Measurements from ENCODE around the gene INTU. TPM values are rescaled to one million over a fixed set of nuclear protein-coding genes. Genes with fewer than 3 reads are reported as not detected.
"Not testable (repeated sequence)": the region's sequence is repeated elsewhere in the genome, so short reads cannot be mapped to it uniquely, and the experiment has no call there.

INTU gene
- polyA plus RNA-seq (ENCODE audit: insufficient read depth in 1 of 5, insufficient read length in 5 of 5, low replicate concordance in 1 of 5): 10 to 100 TPM; 22.8 to 42.3 (median 35.5) TPM
- long read RNA-seq, donor 1, full-length matches to known transcripts: 1 of 1 reads
- long read RNA-seq, donor 1, partial matches to known transcripts: 0 of 1 reads
- long read RNA-seq, donor 1, other reads (novel, unspliced or antisense): 0 of 1 reads
- long read RNA-seq, donor 2: 0 reads
- long read RNA-seq, donor 3, partial matches to known transcripts: 5 of 5 reads
- long read RNA-seq, donor 3, other reads (novel, unspliced or antisense): 0 of 5 reads
- long read RNA-seq, donor 4: 0 reads
- long read RNA-seq, donor 5, full-length matches to known transcripts: 2 of 9 reads
- long read RNA-seq, donor 5, partial matches to known transcripts: 7 of 9 reads
- long read RNA-seq, donor 5, other reads (novel, unspliced or antisense): 0 of 9 reads
- long read RNA-seq, donor 6: 0 reads
- long read RNA-seq, donor 7: 0 reads
- long read RNA-seq, donor 8: 0 reads

DNA sequence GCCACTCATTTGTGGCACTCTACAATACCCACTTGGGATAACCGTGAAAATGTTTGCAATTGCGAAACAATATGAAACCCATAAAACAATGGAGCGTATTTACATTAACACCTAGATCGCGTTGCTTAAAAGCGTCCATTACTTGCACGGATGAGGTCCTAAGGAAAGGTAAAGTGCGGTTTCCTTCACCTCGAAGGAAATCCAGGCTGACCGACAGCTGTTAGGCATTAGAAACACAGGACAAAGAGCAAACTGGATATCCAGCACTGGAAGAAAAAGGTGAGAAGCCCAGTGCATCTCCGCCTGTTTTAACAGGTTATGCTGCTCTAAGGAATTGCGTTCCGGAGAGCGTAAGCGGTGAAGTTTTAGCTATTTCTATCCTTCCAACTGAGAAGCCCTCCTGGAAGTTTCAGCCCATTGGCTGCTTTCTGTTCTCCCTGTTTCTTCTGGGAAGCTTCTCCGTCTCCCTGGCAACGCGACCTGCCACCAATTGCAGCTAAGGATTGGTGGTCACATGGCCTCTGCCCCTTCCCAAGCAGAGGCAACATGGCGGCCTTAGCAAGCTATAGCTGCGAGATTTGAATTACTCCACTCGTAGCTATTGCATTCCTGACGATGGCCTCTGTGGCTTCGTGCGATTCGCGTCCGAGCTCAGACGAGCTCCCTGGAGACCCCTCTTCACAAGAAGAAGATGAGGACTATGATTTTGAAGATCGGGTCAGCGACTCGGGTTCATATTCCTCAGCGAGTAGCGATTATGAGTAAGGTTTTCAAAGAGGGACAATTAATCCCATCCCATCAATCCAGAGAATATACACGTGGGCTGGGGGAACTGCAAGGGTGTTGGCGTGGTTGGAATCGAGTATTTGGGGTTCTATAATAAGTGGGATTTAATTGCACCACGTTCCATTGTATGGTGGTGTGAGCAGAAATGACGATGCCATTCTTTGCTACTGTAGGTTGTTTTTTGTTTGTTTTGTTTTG, at the start of gene INTU:
Gene INTU (plus strand): TSS at position 538 of the 984 bp plus-strand sequence. CDS start 78 bp downstream, at position 616.
- peak; percentile 90 to 93 for DNase-seq

DNA sequence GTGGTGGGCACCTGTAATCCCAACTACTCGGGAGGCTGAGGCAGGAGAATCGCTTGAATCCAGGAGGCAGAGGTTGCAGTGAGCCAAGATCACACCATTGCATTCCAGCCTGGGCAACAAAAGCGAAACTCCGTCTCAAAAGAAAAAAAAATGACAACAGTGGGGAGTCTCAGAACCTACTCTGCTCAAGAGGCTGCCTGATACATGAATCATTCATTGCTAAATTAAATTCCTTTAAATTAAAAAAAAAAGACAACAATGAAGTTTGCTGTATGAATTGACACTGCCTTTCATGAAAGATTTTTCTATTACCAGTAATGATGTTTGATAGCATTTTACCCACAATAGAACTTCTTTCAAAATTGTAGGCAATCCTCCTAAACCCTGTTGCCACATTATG, 46.3 kb upstream of the INTU start:
- not testable (repeated sequence) for DNase-seq

DNA sequence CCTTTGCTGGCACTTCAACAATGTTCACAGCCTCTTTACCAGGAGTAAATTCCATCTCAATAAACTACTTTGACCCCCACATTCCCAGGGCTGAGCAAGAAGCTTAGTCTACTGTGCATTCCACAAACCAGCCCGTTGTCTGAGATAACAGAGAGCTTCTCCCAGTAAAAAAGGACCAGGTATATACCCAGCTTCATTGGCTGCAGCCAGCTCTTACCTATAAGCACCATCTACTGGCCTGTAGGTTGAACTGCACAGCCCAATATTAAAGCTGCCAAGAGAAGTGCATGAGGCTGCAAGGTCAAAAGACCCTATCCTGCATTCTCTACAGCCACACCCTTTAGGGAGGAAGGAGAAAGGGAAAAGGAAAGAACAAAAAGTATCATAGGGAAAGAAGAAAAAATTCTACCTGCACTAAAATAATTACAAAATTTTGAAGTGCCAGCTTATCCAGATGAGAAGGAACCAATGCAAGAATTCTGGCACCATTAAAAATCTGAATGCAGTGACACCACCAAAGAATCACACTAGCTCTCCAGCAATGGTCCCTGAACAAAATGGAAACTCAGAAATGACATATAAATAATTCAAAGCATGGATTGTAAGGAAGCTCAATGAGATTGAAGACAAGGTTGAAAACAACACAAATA, 45.7 kb upstream of the INTU start:
- DNase-seq: no peak

DNA sequence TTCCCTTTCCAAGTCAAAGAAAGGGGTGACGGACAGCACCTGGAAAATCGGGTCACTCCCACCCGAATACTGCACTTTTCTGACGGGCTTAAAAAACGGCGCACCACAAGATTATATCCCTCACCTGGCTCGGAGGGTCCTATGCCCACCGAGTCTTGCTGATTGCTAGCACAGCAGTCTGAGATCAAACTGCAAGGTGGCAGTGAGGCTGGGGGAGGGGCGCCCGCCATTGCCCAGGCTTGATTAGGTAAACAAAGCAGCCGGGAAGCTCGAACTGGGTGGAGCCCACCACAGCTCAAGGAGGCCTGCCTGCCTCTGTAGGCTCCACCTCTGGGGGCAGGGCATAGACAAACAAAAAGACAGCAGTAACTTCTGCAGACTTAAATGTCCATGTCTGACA, 43.6 kb upstream of the INTU start:
- DNase-seq: not testable (repeated sequence)

DNA sequence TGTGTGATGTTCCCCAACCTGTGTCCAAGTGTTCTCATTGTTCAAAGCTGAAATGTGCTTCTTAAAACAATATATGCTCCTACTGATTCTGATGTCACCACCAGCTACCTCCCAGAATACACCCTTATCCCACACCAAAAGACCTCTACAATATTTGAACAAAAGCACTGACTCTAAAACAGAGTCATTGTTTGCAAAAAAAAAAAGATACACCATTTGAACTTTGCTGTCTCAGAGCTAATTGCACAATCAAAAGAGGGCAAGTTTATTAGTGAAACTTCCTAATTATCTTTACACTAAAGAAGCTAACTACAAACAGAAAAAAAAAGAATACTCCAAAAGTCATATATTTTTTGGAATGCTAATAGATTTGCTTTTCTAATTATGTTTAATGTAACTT, 34.1 kb upstream of the INTU start:
- DNase-seq: no peak

DNA sequence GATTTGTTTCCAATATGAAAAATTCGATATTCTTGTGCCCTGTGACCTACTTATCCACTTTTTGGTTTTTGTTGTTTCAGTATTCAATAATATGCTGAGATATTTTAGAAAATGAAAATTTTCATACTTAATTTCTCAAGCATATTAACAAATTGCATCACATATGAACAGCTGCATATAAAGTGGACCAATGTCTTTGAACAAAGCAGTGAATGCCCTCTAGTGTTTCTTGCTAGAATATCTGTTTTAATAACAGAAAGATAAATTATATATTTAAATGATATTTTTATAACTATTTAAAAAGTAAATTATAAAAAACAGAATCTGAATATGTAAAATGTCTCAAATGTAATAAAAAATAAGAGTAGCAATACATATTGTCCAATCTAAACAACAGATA, 31.7 kb upstream of the INTU start:
- DNase-seq: peak in 1 of 2 donors; percentile 9

DNA sequence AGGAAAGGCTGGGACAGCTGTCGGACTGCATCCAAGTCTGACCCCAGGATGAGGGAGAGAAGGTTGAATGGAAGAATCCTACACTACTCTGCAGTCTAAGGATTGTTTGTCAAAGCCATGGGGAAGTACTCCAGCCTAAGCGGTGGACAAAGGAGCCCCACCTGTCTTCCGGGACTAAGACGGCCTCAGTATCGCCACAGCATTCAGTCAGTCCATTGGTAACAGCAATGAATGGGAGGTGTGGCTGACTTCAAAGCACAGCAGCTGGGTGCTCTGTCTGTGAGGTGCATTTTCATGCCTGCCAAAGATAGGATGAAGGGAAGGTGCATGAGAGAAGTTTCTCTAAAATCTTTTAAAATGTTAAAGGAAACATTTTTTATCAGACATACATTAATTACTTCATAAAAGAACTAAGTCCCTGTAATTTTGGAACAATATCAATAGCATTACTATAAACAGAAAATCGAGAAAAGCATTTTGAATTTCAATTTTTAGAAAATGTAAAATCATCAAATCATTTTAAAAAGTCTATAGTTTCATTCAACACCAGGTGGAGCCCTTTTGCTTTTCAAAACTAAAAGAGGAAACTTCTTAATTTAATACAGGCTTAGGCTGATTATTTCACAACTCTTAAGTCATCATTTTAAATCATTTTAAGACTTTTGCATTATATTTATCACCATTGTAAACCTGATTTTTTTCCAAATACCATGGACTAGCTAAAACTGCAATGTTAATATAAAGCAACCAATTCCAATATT, 27.6 kb upstream of the INTU start:
- DNase-seq: peak in 1 of 2 donors; percentile 13

DNA sequence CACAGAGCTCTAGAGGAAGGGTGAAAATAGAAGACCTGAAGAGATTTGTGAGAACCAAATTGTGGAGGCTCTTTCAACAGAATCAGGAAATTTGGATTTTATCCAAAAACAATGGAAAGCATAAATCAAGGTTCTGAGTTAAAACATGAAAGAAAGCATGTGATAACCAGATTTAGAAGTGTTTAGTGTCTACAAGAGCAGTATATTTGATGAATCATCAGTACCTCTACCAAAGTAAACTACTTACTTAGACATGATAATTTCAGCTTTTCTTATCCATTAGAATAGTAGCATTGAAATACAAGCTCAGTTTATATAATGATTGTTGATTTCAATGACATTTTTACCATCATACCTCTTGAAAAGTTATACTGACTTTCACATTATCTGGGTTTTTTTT, 25.9 kb upstream of the INTU start:
- no peak for DNase-seq

DNA sequence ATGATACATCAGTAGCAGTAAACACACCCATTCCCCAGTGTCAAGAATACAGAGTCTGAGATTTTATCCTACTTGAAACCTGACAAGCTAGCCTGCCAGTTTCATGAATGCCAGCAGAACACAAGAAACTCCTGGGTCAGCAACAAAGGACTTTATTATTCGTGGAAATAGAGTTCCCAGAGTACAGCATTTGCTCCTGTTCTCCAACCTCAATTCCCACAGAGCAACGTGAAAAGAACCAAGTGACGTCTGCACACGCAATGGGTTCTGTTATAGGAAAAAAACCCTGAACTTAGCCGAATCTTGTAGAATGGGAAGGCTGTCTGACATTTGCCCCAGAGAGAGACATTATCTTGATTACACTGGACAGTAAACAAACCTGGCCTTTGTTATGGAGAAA, 23.3 kb upstream of the INTU start:
- no peak for DNase-seq

DNA sequence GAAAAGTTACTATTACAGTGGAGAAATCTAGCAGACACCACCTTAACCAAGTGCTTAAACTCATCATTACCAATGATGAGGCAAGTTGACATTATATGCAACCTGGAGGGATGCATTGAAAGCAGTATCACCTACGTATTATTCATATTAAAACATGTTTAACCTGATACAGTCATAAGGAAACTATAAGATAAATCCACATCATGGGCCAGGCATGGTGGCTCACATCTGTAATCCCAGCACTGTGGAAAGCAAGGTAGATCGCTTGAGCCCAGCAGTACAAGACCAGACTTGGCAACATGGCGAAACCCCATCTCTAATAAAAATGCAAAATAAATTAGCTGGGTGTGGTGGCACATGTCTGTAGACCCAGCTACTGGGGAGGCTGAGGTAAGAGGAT, 22.3 kb upstream of the INTU start:
- DNase-seq: no peak

DNA sequence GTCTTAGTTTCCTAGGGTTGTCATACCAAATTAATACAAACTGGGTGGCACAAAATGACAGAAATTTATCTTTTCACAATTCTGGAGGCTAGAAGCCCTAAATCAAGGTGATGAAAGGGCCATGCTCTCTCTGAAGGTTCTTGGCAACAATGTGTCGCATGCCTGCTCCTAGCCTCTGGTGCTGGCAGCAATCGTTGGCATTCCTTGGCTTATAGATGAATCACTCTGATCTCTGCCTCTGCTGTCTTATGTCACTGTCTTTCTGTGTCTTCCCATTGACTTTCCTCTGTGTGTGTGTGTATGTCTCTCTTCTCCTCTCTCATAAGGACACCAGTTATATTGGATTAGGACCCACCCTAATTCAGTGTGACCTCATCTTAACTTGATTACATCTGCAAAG, 15.9 kb upstream of the INTU start:
- no peak for DNase-seq

DNA sequence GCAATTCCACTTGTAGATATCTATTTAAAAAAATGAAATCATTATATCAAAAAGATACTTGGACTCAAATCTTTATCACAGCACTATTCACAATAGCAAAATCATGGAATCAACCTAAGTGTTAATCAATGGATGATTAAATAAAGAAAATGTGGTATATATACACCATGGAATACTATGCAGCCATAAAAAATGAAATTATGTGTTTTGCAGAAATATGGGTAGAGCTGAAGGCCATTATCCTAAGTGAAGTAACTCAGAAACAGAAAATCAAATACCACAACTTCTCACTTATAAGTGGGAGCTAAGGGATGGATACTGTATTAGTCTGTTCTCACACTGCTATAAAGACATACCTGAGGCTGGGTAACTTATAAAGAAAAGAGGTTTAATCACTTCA, 14.3 kb upstream of the INTU start:
- no peak for DNase-seq

DNA sequence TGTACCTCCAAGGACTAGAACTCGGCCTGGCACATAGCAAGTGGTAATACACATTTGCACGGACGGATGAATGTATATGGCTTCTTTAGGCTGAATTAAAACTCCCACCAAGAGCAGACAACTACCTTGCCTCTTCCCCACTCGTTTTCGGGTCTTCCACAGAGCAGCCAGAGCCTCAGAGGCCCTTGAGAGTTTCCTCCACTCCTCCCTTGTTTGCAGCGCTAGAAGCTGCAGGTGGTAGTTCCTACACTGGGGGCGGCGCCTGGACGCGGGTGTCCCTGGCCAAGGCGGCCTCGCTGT, 10.2 kb upstream of the INTU start:
- no peak for DNase-seq

DNA sequence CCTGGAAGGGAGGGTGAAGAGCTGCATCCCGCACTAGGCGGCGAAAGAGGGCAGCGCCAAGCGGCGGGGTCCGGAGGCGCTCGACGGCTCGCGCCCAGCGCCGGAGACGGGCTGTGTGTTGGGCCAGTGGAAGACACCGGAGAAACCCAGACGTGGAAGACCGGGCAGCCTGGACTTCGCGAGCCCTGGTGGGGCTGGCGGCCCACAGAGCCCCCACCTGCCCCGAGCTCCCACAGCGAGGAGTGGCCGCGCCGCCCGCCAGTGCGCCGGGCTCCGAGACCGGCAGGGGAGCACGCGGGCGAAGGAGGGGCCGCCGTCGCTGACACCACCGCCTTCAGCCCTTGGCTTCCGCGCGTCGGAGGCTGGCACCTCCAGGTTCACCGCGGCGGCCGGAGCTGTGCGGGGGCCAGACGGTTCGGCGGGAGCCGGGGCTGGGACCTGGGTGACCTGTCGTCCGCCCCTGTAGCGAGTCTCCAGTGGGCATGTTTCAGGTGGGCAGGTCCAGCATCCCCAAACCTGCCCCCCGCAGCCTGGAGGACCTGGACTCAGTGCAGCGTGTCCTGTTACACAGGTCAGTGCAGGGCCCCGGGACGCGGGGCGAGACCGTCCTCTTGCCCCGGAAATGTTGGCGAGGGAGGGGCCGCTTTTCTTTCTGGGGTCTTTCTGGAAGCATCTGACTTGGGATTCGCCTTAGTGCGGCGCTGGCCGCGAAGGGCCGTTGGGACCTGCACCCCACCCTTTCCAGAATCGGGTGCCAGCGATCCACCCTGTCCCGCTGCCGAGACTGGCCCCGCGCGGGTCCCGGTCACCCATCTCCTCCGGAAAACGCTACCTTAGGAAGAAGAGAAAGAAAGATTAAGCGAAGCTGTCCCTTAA, 9.6 kb upstream of the INTU start:
- peak; percentile 37 to 38 for DNase-seq

DNA sequence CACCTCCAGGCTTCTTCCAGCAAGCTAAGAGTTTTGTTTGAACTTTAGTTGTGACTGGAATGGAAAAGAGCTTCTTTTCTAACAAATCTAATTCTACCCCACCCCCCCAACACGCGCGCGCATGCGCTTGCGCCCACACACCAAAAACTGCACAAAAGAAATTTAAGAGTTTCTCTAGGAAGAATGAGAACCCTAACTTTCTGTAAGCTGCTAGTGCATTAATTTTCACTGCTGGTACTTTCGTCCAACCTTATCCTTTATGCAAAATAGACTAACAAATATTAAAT, 9.0 kb upstream of the INTU start:
- peak; percentile 23 to 31 for DNase-seq

DNA sequence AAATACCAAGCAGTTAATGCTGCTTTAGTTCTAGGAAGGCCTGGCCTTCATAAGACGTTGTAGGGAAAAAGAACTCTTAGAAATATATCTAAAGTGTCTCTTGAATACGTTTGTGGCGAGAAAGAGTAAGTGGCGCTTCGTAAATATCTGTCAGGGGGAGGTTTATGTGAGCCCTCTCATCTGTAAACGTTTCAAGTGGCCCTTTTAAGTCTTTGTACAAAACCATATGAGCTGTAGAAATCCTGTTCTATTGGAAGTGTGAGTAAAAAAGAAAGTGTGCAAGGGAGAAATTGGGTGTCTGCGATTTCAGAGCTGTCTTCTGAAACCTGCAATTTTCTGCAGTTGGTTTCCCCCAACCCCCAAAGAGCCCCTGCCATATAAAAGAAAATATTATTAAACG, 8.6 kb upstream of the INTU start:
- DNase-seq: no peak

DNA sequence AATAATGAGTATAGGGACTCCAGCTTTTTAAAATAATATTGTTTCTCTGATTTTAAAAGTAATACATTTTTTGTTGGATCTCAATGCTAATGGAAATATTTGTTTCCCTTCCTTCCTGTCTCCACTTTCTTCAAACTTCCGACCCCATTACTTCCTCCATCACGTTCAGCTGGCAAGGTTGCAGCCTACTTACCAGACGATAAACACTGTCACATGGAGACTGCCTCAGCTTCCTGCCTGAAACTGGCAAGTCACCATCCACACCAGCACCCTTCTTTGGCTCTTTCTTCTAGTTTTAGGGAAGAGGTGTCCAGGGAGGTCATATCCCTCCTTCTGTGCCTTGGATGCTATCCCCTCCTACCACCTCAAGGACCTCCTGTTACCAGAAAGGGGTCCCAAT, 3.4 kb upstream of the INTU start:
- no peak for DNase-seq

DNA sequence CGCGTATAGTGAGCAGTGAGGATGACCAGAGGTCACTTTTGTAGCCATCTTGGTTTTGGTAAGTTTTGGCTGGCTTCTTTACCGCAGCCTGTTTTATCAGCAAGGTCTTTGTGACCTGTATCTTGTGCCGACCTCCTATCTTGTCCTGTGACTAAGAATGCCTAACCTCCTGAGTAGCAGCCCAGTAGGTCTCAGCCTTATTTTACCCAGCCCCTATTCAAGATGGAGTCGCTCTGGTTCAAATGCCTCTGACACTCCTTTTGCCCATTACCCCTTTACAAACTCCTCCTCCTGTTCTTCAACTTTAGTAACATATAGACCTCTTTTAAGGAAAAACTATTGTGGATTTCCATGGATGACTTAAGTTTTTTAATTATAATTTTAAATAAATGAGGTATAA, 2.6 kb upstream of the INTU start:
- DNase-seq: no peak

DNA sequence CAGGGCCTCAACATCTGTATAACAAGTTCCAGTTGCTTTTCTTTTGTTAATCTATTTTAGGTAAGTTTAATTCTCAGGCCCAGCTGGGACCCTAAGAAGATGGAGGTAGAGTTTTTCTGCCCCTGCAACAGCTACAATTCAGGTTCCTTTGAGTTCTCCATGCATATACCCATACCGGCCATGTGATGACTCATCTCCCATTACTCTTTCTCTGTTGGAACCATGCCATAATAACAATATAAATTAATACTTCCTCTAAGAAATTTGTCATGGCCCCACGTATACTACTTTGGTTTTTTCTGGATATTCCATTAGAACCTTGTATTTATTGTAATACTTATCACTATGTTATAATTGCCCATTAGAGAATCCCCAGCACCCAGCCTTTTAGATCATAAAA, 1.3 kb upstream of the INTU start:
- no peak for DNase-seq

DNA sequence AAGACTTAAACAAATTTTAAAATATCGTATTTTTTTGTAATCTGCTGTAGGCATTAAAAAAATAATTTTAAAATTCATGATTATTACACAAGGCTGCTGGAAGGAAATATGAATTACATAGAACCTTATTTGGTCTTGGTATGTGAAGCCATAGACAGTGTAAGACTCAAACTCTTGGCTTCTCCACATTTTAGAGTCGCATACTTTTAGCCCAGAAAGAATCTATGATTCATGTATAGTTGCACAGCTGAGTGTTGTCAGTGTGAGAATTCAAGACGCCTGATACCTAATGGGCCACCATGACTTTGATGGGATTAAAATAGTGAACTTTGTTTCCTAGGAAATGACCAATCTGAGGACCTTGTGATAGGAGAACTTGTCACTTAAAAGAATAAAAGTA, 1.4 kb downstream of the INTU start:
- no peak for DNase-seq

DNA sequence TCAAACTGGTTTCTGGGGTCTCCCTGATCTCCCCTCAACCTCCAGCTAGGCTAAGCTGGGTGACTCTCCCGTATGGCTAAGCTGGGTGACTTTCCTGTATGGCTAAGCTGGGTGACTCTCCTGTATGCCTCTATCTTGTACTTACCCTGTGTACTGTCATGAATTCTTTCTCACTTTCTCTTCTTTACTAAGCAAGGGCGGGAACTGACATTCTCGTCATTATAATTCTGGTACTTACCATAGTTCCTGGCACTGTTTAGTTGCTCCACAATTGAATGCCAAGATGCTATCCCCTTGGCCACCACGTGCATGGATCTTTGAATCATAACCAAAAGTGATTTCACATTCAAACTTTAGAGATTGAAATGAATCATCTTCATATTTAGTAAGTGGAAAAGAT, 8.8 kb downstream of the INTU start:
- DNase-seq: no peak

Measured in right lung (tissue), 10 donors.